ENCODE results near the gene FBXO36.

FBXO36 gene

DNA sequence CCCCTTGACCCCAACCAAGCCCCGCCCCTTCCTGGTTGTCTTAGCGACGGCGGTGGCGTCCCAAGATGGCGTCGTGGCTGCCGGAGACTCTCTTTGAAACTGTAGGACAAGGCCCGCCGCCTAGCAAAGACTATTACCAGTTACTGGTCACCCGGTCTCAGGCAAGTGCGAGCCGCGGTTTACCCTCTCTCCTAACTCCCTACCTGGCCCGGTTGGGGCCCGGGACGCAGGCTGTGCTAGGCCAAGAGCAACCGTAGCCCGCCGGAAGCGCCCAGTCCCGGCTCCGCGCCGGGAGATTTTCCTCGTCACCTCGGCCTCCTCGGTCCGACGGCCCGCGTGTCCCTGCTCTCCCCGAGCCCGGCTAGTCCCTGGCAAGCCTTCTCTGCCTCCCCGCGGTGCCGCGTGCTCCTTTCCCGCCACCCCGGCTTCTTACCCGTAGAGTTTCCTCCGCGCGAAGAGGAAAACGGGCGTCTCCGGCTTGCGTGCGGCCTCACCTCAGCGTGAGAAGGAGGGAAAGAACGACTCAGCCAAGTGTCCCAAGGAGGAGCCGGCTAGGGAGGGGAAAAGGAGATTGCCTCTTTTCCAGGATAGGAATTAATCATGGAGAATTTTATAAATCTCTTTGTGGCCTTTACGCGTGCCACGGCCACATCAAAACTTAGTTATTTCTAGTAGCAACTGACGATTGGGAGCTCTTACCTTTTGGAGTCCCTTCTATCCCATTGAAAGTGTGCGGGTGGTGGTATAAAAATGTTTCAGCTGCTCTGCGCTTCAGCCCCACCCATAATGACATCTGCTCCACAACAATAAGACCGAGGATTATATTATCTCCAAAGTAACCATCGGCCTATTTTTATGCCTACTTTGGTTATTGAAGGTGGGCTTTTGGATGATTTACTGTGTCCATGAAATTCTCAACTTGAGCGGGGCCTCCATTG is at the start of gene FBXO36:
FBXO36 (plus strand) TSS at position 55 of the 938 bp plus-strand sequence; CDS start at position 66, 11 bp downstream.
- peaks cover 8% of the 10 kb centered on the region for H3K36me3 ChIP-seq (ENCODE audit: insufficient read depth, low read length)
- peak within 1 kb of the TSS; percentile 78 for H3K4me3 ChIP-seq (ENCODE audit: low read length)
- H3K9me3 ChIP-seq (ENCODE audit: low read length): peaks cover 2% of the 10 kb centered on the region
- no peaks in the 10 kb centered on the region for H3K27me3 ChIP-seq (ENCODE audit: insufficient read depth, low read length)
- H2AFZ ChIP-seq (ENCODE audit: low read depth, low read length): peak within 1 kb of the TSS; percentile 99
- H3K4me1 ChIP-seq (ENCODE audit: insufficient read depth, low read length): peaks cover 7% of the 10 kb centered on the region

DNA sequence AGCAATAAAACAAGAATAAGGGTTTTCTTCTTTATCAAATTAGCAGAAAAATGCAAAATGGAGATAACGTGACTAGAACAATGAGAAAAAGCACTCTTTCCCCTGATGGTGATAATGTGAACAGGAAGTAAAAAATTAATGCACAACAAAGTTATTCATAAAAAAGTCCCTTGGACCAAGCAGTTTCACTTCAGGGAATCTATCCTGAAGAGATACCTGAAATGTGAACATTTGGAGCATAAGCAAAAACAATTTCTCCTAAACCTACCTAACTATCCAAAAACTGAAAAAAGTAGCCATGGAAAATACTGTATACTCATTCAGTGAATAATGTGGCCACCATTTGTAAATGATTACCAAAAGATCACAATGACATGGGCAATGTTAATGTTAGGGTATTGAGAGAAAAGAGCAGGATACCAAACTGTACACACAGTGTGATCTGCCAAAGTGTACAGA is 49.2 kb upstream of the FBXO36 start:
- H3K36me3 ChIP-seq (ENCODE audit: insufficient read depth, low read length): peaks cover 33% of the 10 kb centered on the region
- no peak overlapping the region for H3K4me3 ChIP-seq (ENCODE audit: low read length)
- no peak overlapping the region for H2AFZ ChIP-seq (ENCODE audit: low read depth, low read length)
- no peaks in the 10 kb centered on the region for H3K9me3 ChIP-seq (ENCODE audit: low read length)
- no peaks in the 10 kb centered on the region for H3K4me1 ChIP-seq (ENCODE audit: insufficient read depth, low read length)
- H3K27me3 ChIP-seq (ENCODE audit: insufficient read depth, low read length): no peaks in the 10 kb centered on the region

GRCh38 chr2:229874647-229875046 is 47.7 kb upstream of the FBXO36 start:
- no peak overlapping the region for H2AFZ ChIP-seq (ENCODE audit: low read depth, low read length)
- H3K4me1 ChIP-seq (ENCODE audit: insufficient read depth, low read length): no peaks in the 10 kb centered on the region
- no peaks in the 10 kb centered on the region for H3K9me3 ChIP-seq (ENCODE audit: low read length)
- no peaks in the 10 kb centered on the region for H3K27me3 ChIP-seq (ENCODE audit: insufficient read depth, low read length)
- H3K4me3 ChIP-seq (ENCODE audit: low read length): no peak overlapping the region
- H3K36me3 ChIP-seq (ENCODE audit: insufficient read depth, low read length): peaks cover 40% of the 10 kb centered on the region

DNA sequence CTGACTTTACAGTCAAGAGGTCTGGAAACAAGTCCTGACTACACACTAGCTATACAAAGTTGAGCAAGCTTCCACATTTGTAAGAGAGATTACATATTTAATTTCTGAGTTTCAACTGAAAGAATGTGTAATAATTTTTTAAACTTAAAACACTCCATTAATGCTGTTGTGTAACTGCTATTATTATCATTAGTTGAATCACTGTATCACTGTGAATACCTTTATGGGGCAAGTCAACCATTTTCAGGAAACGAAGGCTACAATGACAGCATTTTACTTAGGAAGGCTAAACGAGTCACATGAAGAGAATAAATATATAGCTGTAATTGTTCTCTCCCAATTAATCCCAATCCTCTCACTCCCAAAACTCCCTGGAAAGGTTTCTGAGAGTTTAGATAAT is 46.8 kb upstream of the FBXO36 start:
- Histone ChIP-seq H3K4me3 (ENCODE audit: low read length) (no peak overlapping the region), H3K4me1 (ENCODE audit: insufficient read depth, low read length) (no peaks in the 10 kb centered on the region), H3K36me3 (ENCODE audit: insufficient read depth, low read length) (peaks cover 48% of the 10 kb centered on the region), H3K27me3 (ENCODE audit: insufficient read depth, low read length) (no peaks in the 10 kb centered on the region), H2AFZ (ENCODE audit: low read depth, low read length) (no peak overlapping the region), H3K9me3 (ENCODE audit: low read length) (no peaks in the 10 kb centered on the region)

GRCh38 chr2:229879191-229879950 is 42.9 kb upstream of the FBXO36 start:
- H3K27me3 ChIP-seq (ENCODE audit: insufficient read depth, low read length): no peaks in the 10 kb centered on the region
- no peak overlapping the region for H3K4me3 ChIP-seq (ENCODE audit: low read length)
- H2AFZ ChIP-seq (ENCODE audit: low read depth, low read length): no peak overlapping the region
- no peaks in the 10 kb centered on the region for H3K4me1 ChIP-seq (ENCODE audit: insufficient read depth, low read length)
- H3K36me3 ChIP-seq (ENCODE audit: insufficient read depth, low read length): peaks cover 39% of the 10 kb centered on the region
- no peaks in the 10 kb centered on the region for H3K9me3 ChIP-seq (ENCODE audit: low read length)

GRCh38 chr2:229880892-229881586 is 41.3 kb upstream of the FBXO36 start:
- Histone ChIP-seq H3K27me3 (ENCODE audit: insufficient read depth, low read length) (no peaks in the 10 kb centered on the region), H3K4me1 (ENCODE audit: insufficient read depth, low read length) (no peaks in the 10 kb centered on the region), H3K4me3 (ENCODE audit: low read length) (no peak overlapping the region), H3K9me3 (ENCODE audit: low read length) (no peaks in the 10 kb centered on the region), H3K36me3 (ENCODE audit: insufficient read depth, low read length) (peaks cover 41% of the 10 kb centered on the region), H2AFZ (ENCODE audit: low read depth, low read length) (no peak overlapping the region)

DNA sequence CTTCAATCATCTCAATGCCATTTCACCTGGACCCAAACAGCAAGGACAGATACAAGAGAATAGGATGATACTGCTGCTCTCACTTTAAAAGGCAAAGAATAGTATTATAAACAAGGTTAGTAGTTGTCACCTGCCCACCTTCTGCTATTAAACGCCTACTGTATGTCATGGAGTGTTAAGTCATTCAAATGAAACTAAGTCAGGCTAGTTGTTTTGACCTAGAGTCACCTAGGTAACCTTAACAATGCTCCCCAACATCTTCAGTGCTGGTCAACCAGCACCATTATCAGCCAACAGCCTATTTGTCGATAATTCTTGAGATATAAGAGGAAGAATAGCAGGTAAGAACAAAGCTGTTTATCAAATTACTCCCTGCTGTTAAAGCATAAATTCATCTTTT is 39.7 kb upstream of the FBXO36 start:
- Histone ChIP-seq H3K4me1 (ENCODE audit: insufficient read depth, low read length) (no peaks in the 10 kb centered on the region), H2AFZ (ENCODE audit: low read depth, low read length) (no peak overlapping the region), H3K36me3 (ENCODE audit: insufficient read depth, low read length) (peaks cover 32% of the 10 kb centered on the region), H3K9me3 (ENCODE audit: low read length) (no peaks in the 10 kb centered on the region), H3K27me3 (ENCODE audit: insufficient read depth, low read length) (no peaks in the 10 kb centered on the region), H3K4me3 (ENCODE audit: low read length) (no peak overlapping the region)

GRCh38 chr2:229884775-229885699 is 37.3 kb upstream of the FBXO36 start:
- Histone ChIP-seq H3K4me1 (ENCODE audit: insufficient read depth, low read length) (no peaks in the 10 kb centered on the region), H3K36me3 (ENCODE audit: insufficient read depth, low read length) (peaks cover 11% of the 10 kb centered on the region), H3K4me3 (ENCODE audit: low read length) (no peak overlapping the region), H3K9me3 (ENCODE audit: low read length) (no peaks in the 10 kb centered on the region), H2AFZ (ENCODE audit: low read depth, low read length) (no peak overlapping the region), H3K27me3 (ENCODE audit: insufficient read depth, low read length) (no peaks in the 10 kb centered on the region)

GRCh38 chr2:229887441-229887840 is 34.9 kb upstream of the FBXO36 start:
- Histone ChIP-seq H3K36me3 (ENCODE audit: insufficient read depth, low read length) (peaks cover 6% of the 10 kb centered on the region), H3K9me3 (ENCODE audit: low read length) (no peaks in the 10 kb centered on the region), H3K4me3 (ENCODE audit: low read length) (no peak overlapping the region), H2AFZ (ENCODE audit: low read depth, low read length) (no peak overlapping the region), H3K4me1 (ENCODE audit: insufficient read depth, low read length) (no peaks in the 10 kb centered on the region), H3K27me3 (ENCODE audit: insufficient read depth, low read length) (no peaks in the 10 kb centered on the region)

DNA sequence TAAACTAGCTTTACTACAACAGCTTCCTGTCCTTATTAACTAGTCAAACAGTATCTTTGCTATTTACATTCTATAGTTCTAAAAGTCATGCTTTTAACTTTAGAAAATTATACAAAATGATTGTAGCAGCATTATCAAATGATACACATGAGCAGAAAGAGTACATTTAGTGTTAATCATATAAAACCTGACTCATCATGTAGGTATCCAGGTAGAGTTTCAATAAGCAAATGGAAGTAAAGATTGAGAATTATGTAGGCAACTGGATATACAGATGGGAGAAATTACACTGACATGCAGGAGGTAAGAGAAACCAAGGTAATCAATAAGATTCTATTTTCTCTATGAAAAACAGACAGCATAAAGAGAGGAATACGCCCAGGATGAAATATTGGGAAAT is 34.3 kb upstream of the FBXO36 start:
- Histone ChIP-seq H3K4me3 (ENCODE audit: low read length) (no peak overlapping the region), H3K9me3 (ENCODE audit: low read length) (no peaks in the 10 kb centered on the region), H3K36me3 (ENCODE audit: insufficient read depth, low read length) (peaks cover 6% of the 10 kb centered on the region), H2AFZ (ENCODE audit: low read depth, low read length) (no peak overlapping the region), H3K27me3 (ENCODE audit: insufficient read depth, low read length) (no peaks in the 10 kb centered on the region), H3K4me1 (ENCODE audit: insufficient read depth, low read length) (no peaks in the 10 kb centered on the region)

DNA sequence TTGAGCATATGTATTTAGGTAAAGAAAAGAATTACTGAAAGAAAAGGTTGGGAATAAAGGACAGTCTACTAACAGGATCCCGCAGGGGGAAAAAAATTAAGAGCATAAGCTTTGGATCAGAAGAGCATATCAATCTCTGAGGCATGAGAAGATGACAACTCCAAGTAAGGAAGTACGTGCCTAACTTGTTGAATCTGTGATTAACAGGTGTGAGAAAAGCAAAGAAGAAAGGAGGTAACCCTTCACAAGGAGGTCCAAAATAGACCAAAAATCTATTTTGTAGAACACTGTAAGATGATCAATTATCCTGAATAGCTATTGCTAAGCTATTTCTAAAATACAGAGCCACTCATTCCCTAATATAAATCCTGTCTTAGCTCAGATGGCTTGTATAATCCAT is 33.3 kb upstream of the FBXO36 start:
- Histone ChIP-seq H2AFZ (ENCODE audit: low read depth, low read length) (no peak overlapping the region), H3K9me3 (ENCODE audit: low read length) (no peaks in the 10 kb centered on the region), H3K4me3 (ENCODE audit: low read length) (no peak overlapping the region), H3K27me3 (ENCODE audit: insufficient read depth, low read length) (no peaks in the 10 kb centered on the region), H3K4me1 (ENCODE audit: insufficient read depth, low read length) (no peaks in the 10 kb centered on the region), H3K36me3 (ENCODE audit: insufficient read depth, low read length) (peaks cover 6% of the 10 kb centered on the region)

GRCh38 chr2:229896857-229897256 is 25.4 kb upstream of the FBXO36 start:
- H3K4me1 ChIP-seq (ENCODE audit: insufficient read depth, low read length): no peaks in the 10 kb centered on the region

More at GRCh38 chr2:229896857-229897256, 25.4 kb upstream of the FBXO36 start:
- Histone ChIP-seq H3K27me3 (ENCODE audit: insufficient read depth, low read length) (no peaks in the 10 kb centered on the region), H3K36me3 (ENCODE audit: insufficient read depth, low read length) (peaks cover 8% of the 10 kb centered on the region), H2AFZ (ENCODE audit: low read depth, low read length) (no peak overlapping the region), H3K9me3 (ENCODE audit: low read length) (no peaks in the 10 kb centered on the region), H3K4me3 (ENCODE audit: low read length) (no peak overlapping the region)
